Measurements from ENCODE around the gene TDRD1.

TDRD1 gene

DNA sequence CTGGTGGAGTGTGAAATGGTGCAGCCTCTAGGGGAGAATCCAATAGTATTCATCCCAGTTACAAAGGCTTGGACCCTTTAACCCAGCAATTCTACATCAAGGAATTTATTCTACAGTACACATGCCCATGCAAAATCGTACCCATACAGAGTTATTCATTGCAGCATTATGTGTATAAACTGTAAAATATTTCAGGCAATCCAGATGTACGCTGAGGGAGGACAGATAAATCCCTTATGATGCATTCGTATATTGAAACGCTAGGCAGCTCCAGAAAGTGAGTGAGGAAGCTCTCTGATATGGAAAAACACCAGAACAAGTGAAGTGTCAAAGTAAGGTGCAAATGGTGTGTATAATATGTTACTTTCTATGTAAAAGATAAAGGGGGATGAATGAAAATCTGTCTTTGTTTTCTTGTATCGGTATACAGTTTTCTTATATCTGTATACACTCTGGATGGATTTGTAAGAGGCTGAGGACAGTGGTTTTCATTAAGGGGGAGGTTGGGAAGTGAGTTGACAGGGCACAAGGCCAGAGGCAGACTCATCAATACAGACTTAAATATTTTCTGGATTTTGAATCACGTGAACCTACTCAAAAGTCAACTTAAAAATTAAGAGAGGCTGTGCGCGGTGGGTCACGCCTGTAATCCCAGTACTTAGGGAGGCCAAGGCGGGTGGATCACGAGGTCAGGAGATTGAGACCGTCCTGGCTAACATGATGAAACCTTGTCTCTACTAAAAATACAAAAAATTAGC lies 77.0 kb downstream of the TDRD1 start:
- peak; percentile 34 for DNase-seq (ENCODE audit: low read depth)
- TF ChIP-seq, protein P1, sequence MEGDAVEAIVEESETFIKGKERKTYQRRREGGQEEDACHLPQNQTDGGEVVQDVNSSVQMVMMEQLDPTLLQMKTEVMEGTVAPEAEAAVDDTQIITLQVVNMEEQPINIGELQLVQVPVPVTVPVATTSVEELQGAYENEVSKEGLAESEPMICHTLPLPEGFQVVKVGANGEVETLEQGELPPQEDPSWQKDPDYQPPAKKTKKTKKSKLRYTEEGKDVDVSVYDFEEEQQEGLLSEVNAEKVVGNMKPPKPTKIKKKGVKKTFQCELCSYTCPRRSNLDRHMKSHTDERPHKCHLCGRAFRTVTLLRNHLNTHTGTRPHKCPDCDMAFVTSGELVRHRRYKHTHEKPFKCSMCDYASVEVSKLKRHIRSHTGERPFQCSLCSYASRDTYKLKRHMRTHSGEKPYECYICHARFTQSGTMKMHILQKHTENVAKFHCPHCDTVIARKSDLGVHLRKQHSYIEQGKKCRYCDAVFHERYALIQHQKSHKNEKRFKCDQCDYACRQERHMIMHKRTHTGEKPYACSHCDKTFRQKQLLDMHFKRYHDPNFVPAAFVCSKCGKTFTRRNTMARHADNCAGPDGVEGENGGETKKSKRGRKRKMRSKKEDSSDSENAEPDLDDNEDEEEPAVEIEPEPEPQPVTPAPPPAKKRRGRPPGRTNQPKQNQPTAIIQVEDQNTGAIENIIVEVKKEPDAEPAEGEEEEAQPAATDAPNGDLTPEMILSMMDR (conservative IDR thresholded peaks at IDR 0.05; ENCODE audit: control insufficient read depth, insufficient read depth, low read depth, low read length) = no peak
- no peak overlapping the region for H3K4me3 ChIP-seq (ENCODE audit: control insufficient read depth, low read depth, low read length)

DNA sequence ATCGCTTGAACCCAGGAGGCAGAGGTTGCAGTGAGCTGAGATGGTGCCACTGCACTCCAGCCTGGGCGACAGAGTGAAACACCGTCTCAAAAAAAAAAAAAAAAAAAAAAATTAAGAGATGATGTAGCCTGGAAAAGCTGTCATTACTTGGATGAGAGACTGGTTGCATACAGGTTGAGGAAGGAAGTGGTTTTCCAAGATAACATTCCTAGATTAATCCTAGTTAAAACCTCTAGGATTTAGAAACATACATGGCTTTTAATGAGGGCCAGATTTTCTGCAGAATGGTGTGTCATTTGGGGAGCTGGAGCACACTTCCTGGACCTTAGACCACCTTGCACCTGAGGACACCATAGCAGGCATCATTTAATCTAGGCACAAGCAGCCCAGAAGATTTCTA lies 77.7 kb downstream of the TDRD1 start:
- no peak overlapping the region for H3K4me3 ChIP-seq (ENCODE audit: control insufficient read depth, low read depth, low read length)
- no peak for DNase-seq (ENCODE audit: low read depth)
- TF ChIP-seq, protein P1 (conservative IDR thresholded peaks at IDR 0.05; ENCODE audit: control insufficient read depth, insufficient read depth, low read depth, low read length) = no peak

DNA sequence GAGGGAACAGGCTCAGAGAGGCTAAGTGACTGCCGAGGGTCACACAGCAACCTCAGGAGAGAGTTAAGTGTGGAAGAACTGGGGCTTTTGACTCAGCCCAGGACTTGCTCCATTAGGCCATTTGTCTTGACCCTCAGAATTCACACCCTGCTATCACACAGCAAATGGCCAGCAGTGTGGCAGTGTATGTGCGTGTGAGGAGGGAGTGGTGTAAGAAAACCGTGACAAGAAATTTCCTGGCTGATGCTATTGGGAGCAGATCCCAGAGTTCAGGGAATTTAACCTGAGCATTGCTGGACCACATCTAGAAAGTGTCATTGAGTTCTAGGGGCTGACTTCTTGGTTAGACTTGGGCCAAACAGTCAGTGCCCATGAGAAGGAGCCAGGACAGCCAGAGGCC lies 78.3 kb downstream of the TDRD1 start:
- TF ChIP-seq, protein P1 (conservative IDR thresholded peaks at IDR 0.05; ENCODE audit: control insufficient read depth, insufficient read depth, low read depth, low read length) = no peak
- DNase-seq (ENCODE audit: low read depth) = no peak
- no peak overlapping the region for H3K4me3 ChIP-seq (ENCODE audit: control insufficient read depth, low read depth, low read length)

DNA sequence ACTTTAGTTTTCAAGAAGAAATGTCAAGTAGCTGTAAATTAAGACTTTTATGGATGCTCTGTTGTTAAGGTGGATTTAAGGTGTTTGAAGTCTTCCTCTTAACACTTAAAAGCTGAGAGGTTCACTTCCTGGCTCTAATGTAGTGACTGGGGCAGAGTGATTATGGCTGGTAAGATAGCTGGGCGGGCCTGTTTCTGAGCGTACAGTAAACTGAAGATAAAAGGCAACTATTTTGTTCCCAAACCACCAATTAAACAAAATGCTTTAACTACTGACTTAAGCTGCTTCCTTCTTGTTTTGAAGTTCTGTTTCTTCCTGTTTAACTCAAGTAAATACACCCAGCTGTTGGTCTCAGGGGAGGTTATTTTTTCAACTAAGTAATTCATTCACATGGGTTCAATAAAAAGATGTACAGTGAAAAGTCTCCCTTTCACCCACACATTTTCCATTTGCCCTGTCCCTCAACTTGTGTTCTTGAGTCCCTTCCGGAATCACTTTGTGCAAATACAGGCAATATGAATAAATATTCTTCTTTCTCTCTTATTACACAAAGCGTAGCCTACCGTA lies 79.2 kb downstream of the TDRD1 start:
- H3K4me3 ChIP-seq (ENCODE audit: control insufficient read depth, low read depth, low read length) = no peak overlapping the region
- TF ChIP-seq, protein P1 (conservative IDR thresholded peaks at IDR 0.05; ENCODE audit: control insufficient read depth, insufficient read depth, low read depth, low read length) = no peak
- no peak for DNase-seq (ENCODE audit: low read depth)

DNA sequence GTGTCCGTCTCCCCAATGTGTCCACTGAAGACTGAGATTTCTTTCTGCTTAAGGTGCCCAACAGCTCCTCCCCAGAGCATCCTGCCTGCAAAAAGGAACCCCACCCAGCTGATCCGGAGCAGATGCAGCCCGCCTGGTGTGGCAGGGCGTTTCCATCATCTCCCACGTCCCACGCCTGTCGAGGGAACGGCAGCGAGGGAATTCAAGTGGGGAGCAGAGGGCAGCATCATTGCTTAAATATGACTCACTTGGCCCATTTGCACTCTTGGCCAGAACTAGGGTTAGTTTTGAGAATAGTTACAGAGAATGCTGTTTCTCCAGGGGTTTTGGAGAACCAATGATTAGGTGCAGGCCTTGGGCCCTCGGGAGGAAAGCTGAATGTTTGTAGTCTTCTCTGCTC lies 80.7 kb downstream of the TDRD1 start:
- TF ChIP-seq, protein P1 (conservative IDR thresholded peaks at IDR 0.05; ENCODE audit: control insufficient read depth, insufficient read depth, low read depth, low read length) = no peak
- no peak overlapping the region for H3K4me3 ChIP-seq (ENCODE audit: control insufficient read depth, low read depth, low read length)
- peak; percentile 86 for DNase-seq (ENCODE audit: low read depth)

DNA sequence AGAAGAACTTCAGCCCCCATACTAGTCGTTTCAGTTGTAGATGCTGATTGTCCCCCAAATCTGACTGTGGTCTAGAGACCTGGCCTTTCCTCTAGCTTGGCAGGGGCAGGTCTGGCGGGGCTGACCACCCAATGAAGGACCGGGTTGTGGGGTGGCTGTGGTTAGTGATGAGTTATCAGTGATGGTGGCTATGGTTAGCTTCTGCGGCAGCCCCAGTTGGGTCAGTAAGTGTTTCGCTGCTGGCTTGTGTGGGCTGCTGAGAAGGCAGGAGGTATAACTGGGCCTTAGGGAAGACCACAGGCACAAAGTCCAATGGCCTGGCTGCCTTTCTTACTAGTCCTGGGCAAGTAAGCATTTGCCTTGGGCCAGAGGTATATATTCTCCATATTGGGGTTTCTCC lies 81.2 kb downstream of the TDRD1 start:
- H3K4me3 ChIP-seq (ENCODE audit: control insufficient read depth, low read depth, low read length) = no peak overlapping the region
- TF ChIP-seq, protein P1 (conservative IDR thresholded peaks at IDR 0.05; ENCODE audit: control insufficient read depth, insufficient read depth, low read depth, low read length) = no peak
- no peak for DNase-seq (ENCODE audit: low read depth)
